Esophagus muscularis mucosa (tissue), 4 donors: ENCODE results near the gene PIK3R4.

ENCODE experiments used
- CTCF ChIP-seq, 3 experiments: fragments of 200-600 bp in 2 of 3; fragments of 450-650 bp in 1 of 3; sonication (generic) in 2 of 3; IDR thresholded peaks; one replicate each; pipeline ENCODE4 v1.5.1; 2017 to 2019; ENCODE audit warnings: antibody characterized with exemption in 3 of 3, mild to moderate bottlenecking in 2 of 3, moderate library complexity in 1 of 3
- EP300 ChIP-seq: sonication (generic); formaldehyde crosslinking; IDR thresholded peaks from one replicate; pipeline ENCODE4 v1.6.1; 2017; ENCODE audit warnings: antibody characterized with exemption
- POLR2A ChIP-seq: fragments of 450-650 bp; IDR thresholded peaks from one replicate; pipeline ENCODE4 v1.6.1; 2017; ENCODE audit warnings: antibody characterized with exemption, moderate library complexity, mild to moderate bottlenecking, low read depth
- POLR2AphosphoS5 ChIP-seq, 2 donors: sonication (generic); formaldehyde crosslinking; IDR thresholded peaks; one replicate each; pipeline ENCODE4 v1.6.1; 2017; ENCODE audit warnings: antibody characterized with exemption in 2 of 2

GRCh38 chr3:130705501-130705900 lies 41.1 kb downstream of the PIK3R4 start:
- TF ChIP-seq CTCF (IDR thresholded peaks at IDR 0.05): no peak
- no peak for TF ChIP-seq POLR2AphosphoS5 (IDR thresholded peaks at IDR 0.05)
- TF ChIP-seq POLR2A: no peak
- no peak for TF ChIP-seq EP300
